ENCODE results near the gene FAAP20.

FAAP20 gene

GRCh38 chr1:2229911-2230731, 35.5 kb upstream of the FAAP20 start:
- no peak for DNase-seq

GRCh38 chr1:2229037-2229864, 34.7 kb upstream of the FAAP20 start:
- DNase-seq, result no peak

DNA sequence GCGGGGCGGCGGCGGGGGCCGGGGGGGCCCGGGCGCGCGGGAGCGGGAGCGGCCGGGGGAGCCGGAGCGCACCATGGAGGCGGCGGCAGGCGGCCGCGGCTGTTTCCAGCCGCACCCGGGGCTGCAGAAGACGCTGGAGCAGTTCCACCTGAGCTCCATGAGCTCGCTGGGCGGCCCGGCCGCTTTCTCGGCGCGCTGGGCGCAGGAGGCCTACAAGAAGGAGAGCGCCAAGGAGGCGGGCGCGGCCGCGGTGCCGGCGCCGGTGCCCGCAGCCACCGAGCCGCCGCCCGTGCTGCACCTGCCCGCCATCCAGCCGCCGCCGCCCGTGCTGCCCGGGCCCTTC, 34.1 kb upstream of the FAAP20 start:
- DNase-seq, result no peak

GRCh38 chr1:2228157-2228594, 33.6 kb upstream of the FAAP20 start, which contains the start of gene SKI:
SKI (plus strand) TSS chr1:2228319; CDS start chr1:2228767, 448 bp downstream.
- DNase-seq, result no peak

- peak; percentile 89 for DNase-seq
These were observed 33.0 kb upstream of the FAAP20 start for GRCh38 chr1:2227346-2228156.

DNA sequence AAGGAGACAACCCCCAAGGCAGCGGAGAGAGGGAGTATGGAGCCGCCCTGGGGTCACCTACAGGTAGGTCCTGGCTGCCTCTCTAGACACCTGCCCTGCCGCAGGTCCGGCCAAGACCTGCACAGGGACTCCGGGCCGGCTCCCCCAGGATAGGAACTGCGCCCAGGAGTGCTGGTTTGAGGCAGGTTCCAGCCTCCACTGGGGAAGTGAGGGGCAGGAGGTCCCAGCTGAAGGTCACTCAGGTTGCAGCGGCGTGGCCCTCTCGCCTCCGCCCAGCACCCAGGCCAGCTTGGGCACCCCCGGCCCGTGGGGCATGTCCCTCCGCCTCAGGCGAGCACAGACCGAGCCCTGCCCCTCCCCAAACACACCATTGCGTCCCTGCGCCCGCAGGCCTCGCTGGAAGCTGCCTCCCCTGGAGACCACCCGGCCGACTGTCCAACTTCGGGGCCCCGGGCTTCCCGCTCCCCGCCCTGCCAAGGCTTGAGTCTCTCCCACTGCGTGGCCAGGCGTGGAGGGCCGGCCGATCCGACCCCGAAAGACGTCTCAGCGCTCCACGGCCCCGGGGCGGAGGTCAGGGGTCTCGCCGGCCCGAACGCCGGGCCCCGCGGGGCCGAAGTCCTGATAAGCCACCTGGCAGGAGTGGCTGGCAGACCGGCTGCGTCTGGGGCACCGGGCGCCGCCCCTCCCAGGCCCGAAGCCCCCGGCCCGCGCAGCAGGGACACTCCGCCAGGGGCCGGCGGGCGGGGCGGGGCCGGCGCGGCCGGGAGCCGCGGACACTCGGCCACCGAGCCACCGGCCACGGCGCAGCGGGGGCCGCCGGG, 32.2 kb upstream of the FAAP20 start:
- no peak for DNase-seq

- no peak for DNase-seq
These were observed 30.3 kb upstream of the FAAP20 start for GRCh38 chr1:2224631-2225428.

GRCh38 chr1:2224170-2224584, 29.6 kb upstream of the FAAP20 start:
- DNase-seq, result no peak

GRCh38 chr1:2221271-2221670, 26.7 kb upstream of the FAAP20 start:
- no peak for DNase-seq

DNA sequence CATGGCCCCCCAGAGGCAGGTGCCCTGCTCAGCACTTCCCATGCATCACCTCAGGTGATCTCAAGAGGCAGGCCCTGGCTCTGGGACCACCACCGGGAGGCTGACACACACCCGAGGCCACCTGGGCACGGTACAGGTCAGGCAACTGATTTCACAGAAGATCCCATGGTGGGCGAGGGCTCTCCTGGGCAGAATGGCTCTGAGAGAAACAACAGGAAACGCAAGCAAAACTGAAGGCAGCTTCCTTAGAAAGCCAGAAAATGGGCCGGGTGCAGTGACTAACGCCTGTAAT, 22.1 kb upstream of the FAAP20 start:
- DNase-seq, result no peak

DNA sequence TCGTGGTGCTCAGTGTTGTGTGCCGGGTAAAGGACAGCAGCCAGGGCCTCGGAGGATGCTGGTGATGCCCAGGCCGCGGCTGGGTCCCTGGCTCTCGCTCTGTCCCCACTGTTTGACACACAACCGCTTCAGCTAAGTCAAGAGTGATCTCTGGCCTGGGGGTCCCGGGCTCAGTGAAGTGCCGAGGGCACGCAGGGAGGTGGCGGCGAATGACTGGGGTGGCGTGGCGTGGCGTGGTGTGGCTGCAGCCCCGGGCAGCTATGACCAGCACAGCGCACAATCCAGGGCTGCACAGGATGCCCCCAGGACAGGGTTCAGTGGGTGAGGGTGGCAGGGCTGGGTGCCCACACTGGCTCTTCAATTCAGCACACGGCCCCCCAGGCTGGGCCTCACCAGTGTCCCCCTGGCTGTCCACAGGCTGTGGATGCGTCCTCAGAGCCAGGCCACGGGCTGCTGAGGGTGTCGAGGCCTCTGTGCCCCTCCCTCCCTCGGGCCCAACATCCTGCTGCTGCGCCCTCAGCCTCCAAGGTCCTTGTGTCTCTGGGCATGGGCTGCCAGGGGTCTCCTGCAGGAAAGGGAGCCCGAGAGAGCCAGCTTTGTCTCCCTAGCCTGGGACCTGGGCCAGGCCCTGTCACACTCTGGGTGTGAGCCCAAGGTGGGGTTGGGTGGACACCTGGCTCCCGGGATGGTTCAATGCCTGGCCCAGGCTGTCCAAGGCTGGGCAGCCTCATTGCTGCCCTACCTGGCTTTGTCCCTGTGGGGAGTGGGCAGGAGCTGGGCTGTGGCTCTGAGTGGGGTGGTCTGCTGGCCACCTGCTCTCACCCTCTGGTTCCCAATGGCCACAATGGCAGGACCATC, 21.6 kb upstream of the FAAP20 start:
- no peak for DNase-seq

DNA sequence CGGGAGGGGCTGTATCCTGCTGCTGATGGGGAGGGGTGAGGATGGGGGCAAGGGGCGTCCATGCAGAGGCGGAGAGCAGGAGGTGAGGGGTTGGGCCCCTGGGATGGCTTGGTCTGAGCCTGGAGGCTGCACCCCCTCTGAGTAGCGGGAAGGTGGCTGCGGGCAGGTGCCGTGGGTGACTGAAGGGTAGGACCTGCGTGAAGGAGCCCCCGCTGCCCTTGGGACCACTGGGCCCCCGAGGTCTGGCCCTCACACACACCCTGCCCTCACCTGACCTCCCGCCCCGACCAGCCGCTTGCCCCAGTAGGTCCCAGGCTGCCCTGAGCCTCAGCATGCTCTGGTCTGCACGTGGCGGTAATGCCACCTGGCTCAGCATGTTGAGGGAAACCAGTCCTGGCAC, 20.8 kb upstream of the FAAP20 start:
- no peak for DNase-seq

- no peak for DNase-seq
These were observed 20.1 kb upstream of the FAAP20 start for GRCh38 chr1:2214541-2215241.

DNA sequence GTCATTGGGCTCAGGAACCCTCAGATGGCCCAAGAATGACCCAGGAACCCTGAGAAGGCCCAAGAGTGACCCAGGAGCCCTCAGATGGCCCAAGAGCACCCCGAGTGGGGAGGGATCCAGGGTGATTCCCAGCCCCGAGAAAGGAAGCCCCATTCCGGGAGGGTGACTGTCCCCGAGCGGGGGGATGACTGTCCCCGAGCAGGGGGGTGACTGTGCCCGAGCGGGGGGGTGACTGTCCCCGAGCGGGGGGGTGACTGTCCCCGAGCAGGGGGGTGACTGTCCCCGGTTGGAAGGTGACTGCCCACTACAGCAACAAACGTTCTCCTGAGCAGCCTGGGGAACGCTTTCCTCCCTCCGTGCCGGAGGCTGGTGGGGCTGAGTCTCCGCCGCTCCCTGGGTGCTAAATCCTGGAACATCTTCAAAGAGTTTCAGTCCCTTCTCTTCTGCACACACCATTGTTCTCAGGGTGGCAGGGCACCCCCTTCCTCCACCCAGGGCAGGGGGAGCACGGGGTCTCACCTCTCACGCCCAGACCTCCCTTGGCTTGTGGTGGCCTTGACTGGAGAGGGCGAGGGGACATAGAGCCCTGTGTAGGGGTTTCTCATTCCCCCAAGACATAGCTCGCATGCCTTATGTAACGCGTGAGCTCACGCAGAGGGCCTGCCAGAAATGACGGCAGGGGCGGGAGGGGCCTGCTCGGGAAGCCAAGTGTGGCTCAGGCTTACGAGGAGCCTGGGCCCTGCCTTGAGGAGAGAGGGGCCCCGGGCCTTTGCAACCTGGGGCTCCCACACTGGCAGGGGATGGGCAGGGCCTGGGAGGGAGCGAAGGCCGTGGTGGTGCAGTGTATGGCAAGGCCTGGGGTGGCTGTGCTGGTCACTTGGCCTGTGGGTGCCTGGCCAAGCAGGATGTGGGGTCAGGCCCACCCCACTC, 19.3 kb upstream of the FAAP20 start:
- no peak for DNase-seq

DNA sequence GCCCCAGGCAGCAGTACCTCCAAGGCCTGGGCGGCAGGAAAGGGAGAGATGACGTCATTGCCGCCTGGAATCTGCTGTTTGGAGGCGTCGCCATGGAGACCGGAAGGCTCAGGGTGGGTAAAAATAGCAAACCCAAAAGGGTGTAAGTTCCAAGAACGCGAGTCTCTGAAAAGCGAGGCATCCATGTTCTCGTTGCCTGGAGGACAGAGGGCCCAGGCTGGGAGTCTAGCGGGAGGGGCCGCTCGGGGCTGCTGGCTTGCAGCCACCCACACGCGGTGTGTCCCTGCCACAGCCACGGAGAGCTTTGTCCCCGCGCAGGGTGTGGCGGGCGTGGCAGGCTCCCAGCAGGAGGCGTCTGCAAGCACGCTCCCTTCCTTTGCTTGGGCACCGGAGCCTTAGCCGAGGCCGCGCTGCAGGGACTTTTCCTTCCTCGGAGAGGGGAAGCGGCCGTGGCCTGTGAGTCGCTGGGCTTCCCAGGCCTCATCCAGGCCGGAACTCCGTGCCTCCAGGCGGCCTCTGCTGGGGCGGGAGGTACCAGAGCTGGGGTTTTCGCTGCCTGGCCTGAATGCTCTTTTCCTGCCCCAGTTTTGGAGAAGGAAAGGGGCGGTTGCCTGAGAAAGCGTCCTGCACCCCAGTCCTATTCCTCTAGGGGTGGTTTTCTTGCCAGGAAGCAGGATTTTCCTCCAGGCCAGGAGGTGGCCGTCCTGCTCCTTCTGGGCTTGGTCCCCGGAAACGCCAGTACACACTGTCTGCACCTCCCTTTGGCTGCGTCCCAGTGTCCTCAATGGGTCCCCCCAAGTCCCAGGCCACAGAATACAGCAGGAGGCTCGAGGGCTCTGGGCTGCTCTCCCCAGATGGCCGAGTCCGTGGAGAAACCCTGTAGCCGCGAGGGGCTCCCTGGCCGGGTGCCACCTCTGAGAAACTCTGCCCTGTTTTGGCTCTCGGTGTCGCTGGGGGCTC, 18.2 kb upstream of the FAAP20 start:
- DNase-seq, result peak; percentile 24

GRCh38 chr1:2212274-2212531, 17.6 kb upstream of the FAAP20 start:
- DNase-seq, result no peak

DNA sequence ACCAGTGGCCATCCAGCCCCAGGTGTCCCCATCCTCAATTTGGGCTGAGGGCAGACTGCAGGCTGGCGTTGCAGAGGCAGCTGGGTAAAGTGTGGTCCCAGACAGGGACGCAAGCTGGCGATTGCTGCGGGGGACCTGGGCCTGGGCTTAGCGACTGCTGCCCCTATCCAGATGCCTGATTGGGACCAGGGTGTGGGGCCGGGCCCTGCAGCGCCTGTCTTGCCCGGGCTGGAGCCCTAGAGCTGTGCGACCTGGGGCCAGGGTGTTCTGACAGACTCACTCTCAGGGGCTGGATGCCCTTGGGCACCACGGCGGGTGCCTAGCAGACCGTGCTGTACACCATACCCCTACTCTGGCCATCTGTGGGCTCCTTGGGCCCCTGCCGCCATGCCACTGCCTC, 16.2 kb upstream of the FAAP20 start:
- DNase-seq, result no peak

DNA sequence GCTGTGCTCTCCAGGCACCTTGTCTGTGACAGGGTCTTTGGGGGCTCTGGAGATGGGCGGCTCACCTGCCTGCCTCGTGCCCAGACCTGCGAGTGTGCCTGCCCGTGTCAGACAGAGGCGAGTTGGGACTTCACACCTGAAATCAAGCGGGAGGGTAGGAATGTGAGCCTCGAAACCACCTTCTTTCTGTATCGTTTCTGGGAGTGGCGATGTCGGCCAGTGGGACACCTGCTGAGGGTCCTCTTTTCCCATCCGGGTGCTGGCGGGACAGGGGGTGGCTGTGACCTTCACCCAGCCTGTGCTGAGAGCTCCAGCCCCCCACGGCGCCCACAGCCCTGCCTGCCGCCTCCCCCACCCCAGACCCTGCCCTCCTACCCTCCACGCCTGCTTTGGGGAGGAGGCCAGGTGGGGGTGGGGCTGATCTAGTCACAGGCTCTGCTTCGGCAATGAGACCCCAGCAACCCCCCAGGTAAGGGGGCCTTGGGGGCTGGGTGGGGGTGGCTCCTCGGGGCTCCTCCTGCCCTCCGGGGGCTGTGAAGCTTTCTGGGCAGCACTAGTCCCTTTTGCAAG, 15.6 kb upstream of the FAAP20 start:
- no peak for DNase-seq

All from NCI-H2029 (cell line).